Hepatocyte (in vitro differentiated cells): ENCODE results near the gene DHRS3. TPM values are rescaled to one million over a fixed set of nuclear protein-coding genes. Genes with fewer than 3 reads are reported as not detected.

Source experiments
- DNase-seq: peaks from one replicate; pipeline ENCODE4 v3.0.0-alpha.2; 2016; ENCODE audit warnings: low spot score
- H2AFZ ChIP-seq: fragments of 200-600 bp; sonication (generic); 2 replicates; pipeline ENCODE4 v1.6.0; 2016; ENCODE audit warnings: antibody characterized with exemption, mild to moderate bottlenecking
- H3K27ac ChIP-seq: fragments of 200-600 bp; sonication (generic); 2 replicates; pipeline ENCODE4 v1.5.1; 2016; ENCODE audit warnings: mild to moderate bottlenecking
- H3K27me3 ChIP-seq: fragments of 200-600 bp; sonication (generic); 2 replicates; pipeline ENCODE4 v1.6.1; 2016
- H3K36me3 ChIP-seq: fragments of 200-600 bp; sonication (generic); replicated peaks from 2 replicates; pipeline ENCODE4 v1.5.1; 2016; ENCODE audit warnings: low read depth; ENCODE audit not compliant: insufficient read depth
- H3K4me1 ChIP-seq: fragments of 200-600 bp; sonication (generic); 2 replicates; pipeline ENCODE4 v1.5.1; 2016; ENCODE audit warnings: mild to moderate bottlenecking, moderate library complexity; ENCODE audit not compliant: insufficient read depth
- H3K4me2 ChIP-seq: fragments of 200-600 bp; sonication (generic); 2 replicates; pipeline ENCODE4 v1.6.0; 2016
- H3K4me3 ChIP-seq: fragments of 200-600 bp; sonication (generic); 2 replicates; pipeline ENCODE4 v1.5.1; 2016; ENCODE audit warnings: mild to moderate bottlenecking
- H3K79me2 ChIP-seq: fragments of 200-600 bp; sonication (generic); 2 replicates; pipeline ENCODE4 v1.6.0; 2017; ENCODE audit warnings: mild to moderate bottlenecking
- H3K9me2 ChIP-seq: fragments of 200-600 bp; sonication (generic); replicated peaks from 2 replicates; pipeline ENCODE4 v1.6.0; 2017; ENCODE audit warnings: mild to moderate bottlenecking; ENCODE audit not compliant: insufficient read depth
- H3K9me3 ChIP-seq: fragments of 200-600 bp; sonication (generic); 2 replicates; pipeline ENCODE4 v1.5.1; 2016; ENCODE audit warnings: low read depth, mild to moderate bottlenecking
- H4K20me1 ChIP-seq: fragments of 200-600 bp; sonication (generic); 2 replicates; pipeline ENCODE4 v1.6.0; 2016; ENCODE audit warnings: mild to moderate bottlenecking; ENCODE audit not compliant: insufficient read depth, poor library complexity, severe bottlenecking
- EZH2 ChIP-seq: fragments of 200-600 bp; sonication (generic); IDR thresholded peaks from 2 replicates; pipeline ENCODE4 v1.6.1; 2016; ENCODE audit warnings: antibody characterized with exemption, mild to moderate bottlenecking, borderline replicate concordance
- EZH2phosphoT487 ChIP-seq: fragments of 200-600 bp; sonication (generic); IDR thresholded peaks from one replicate; pipeline ENCODE4 v1.6.1; 2018; ENCODE audit warnings: antibody characterized with exemption, mild to moderate bottlenecking, low read depth, moderate library complexity; ENCODE audit not compliant: unreplicated experiment, severe bottlenecking
- WGBS: methylation state at CpG from one replicate; pipeline ENCODE4 v1.1.6; 2016; ENCODE audit warnings: low lambda C conversion rate; ENCODE audit errors: missing lambda C conversion rate; 5-methylcytosine and 5-hydroxymethylcytosine counted together
- polyA plus RNA-seq: library from polyadenylated mRNA; unstranded; fragments of >200 nt; fragmentation: Nextera tagmentation; extraction: Ambion mirVana; gene quantifications from 2 replicates; pipeline ENCODE4 v1.2.1, GENCODE V29; 2016
- total RNA-seq: library from RNA; depleted of rRNA; stranded (reverse); fragments of >200 nt; gene quantifications from 2 replicates; pipeline ENCODE4 v1.2.3, GENCODE V29; 2014
- TF ChIP-seq, protein P1 (sequence below): fragments of 200-600 bp; sonication (generic); IDR thresholded peaks from 2 replicates; pipeline ENCODE4 v1.5.1; 2016; ENCODE audit warnings: antibody characterized with exemption, mild to moderate bottlenecking; ENCODE audit not compliant: poor library complexity

Gene DHRS3
- total and polyA plus RNA-seq, 2 experiments from 2014 or later, result 75.9 to 103 TPM

DNA sequence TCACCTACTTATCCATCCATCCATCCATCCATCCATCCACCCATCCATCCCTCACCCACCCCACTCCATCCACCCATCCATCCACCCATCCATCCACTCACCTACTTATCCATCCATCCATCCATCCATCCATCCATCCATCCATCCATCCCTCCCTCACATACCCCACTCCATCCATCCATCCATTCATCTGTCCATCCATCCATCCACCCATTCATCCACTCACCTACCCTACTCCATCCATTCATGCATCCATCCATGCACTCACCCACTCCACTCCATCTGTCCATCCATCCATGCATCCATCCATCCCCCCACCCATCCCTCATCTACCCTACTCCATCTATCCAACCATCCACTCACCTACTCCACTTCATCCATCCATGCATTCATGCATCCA, 34.5 kb downstream of the DHRS3 start:
- no peak overlapping the region for H3K4me3 ChIP-seq
- TF ChIP-seq EZH2phosphoT487 (no peak), EZH2 (no peak)
- TF ChIP-seq, protein P1, sequence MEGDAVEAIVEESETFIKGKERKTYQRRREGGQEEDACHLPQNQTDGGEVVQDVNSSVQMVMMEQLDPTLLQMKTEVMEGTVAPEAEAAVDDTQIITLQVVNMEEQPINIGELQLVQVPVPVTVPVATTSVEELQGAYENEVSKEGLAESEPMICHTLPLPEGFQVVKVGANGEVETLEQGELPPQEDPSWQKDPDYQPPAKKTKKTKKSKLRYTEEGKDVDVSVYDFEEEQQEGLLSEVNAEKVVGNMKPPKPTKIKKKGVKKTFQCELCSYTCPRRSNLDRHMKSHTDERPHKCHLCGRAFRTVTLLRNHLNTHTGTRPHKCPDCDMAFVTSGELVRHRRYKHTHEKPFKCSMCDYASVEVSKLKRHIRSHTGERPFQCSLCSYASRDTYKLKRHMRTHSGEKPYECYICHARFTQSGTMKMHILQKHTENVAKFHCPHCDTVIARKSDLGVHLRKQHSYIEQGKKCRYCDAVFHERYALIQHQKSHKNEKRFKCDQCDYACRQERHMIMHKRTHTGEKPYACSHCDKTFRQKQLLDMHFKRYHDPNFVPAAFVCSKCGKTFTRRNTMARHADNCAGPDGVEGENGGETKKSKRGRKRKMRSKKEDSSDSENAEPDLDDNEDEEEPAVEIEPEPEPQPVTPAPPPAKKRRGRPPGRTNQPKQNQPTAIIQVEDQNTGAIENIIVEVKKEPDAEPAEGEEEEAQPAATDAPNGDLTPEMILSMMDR, result no peak
- no peaks in the 10 kb centered on the region for H3K9me3 ChIP-seq
- no peak for DNase-seq
- H3K79me2 ChIP-seq, result peaks cover 65% of the 10 kb centered on the region
- H3K36me3 ChIP-seq, result no peaks in the 10 kb centered on the region
- H3K27me3 ChIP-seq, result no peaks in the 10 kb centered on the region
- peaks cover 7% of the 10 kb centered on the region for H3K4me1 ChIP-seq
- H4K20me1 ChIP-seq, result peaks cover 19% of the 10 kb centered on the region
- H3K4me2 ChIP-seq, result no peak overlapping the region
- no peaks in the 10 kb centered on the region for H3K9me2 ChIP-seq
- H2AFZ ChIP-seq, result no peak overlapping the region
- H3K27ac ChIP-seq, result no peak overlapping the region

GRCh38 chr1:12582649-12583048, 35.4 kb downstream of the DHRS3 start:
- Histone ChIP-seq H3K79me2 (peaks cover 56% of the 10 kb centered on the region), H3K36me3 (no peaks in the 10 kb centered on the region), H3K4me1 (peaks cover 7% of the 10 kb centered on the region), H3K9me2 (no peaks in the 10 kb centered on the region), H3K9me3 (no peaks in the 10 kb centered on the region), H3K4me2 (no peak overlapping the region), H4K20me1 (peaks cover 19% of the 10 kb centered on the region), H3K4me3 (no peak overlapping the region), H3K27me3 (no peaks in the 10 kb centered on the region), H2AFZ (no peak overlapping the region), H3K27ac (no peak overlapping the region)
- 98% methylated on average over 4 of the region's 4 CpGs for WGBS
- TF ChIP-seq, protein P1, result no peak
- no peak for TF ChIP-seq EZH2
- no peak for TF ChIP-seq EZH2phosphoT487
- no peak for DNase-seq

DNA sequence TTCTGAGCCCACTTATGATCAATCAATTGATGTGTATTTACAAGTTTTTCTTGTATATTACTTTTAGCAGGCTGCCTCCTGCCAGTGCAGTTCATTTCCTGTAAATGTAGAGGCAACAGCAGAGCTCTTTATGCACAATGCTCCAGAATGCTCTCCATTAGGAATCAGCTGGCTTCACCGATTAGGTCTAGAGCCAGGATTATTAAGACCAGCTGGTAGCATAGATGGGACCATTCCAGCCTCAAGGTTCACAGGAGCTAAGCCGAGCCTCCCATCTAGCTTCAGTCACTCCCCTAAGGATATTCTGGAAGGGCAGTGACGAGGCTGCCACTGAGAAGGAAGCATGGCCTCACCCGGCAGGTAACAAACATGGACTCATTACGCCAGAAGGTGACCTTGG, 36.8 kb downstream of the DHRS3 start:
- DNase-seq, result no peak
- H4K20me1 ChIP-seq, result peaks cover 14% of the 10 kb centered on the region
- no peak overlapping the region for H3K4me2 ChIP-seq
- H3K9me3 ChIP-seq, result no peaks in the 10 kb centered on the region
- H3K36me3 ChIP-seq, result no peaks in the 10 kb centered on the region
- 72% methylated on average over 5 of the region's 5 CpGs for WGBS
- no peak overlapping the region for H2AFZ ChIP-seq
- H3K79me2 ChIP-seq, result peaks cover 42% of the 10 kb centered on the region
- H3K9me2 ChIP-seq, result no peaks in the 10 kb centered on the region
- H3K4me1 ChIP-seq, result peaks cover 7% of the 10 kb centered on the region
- no peak for TF ChIP-seq EZH2phosphoT487
- TF ChIP-seq, protein P1, result no peak
- TF ChIP-seq EZH2, result no peak
- no peak overlapping the region for H3K27ac ChIP-seq
- no peaks in the 10 kb centered on the region for H3K27me3 ChIP-seq
- H3K4me3 ChIP-seq, result no peak overlapping the region
